ENCODE measurements around the gene ARHGEF17.

ARHGEF17 gene

GRCh38 chr11:73372375-73372993 is 64.4 kb downstream of the ARHGEF17 start:
- H3K4me3 ChIP-seq (ENCODE audit: low read depth, low read length): no peak overlapping the region
- in situ Hi-C loops (cut with HindIII; ENCODE audit: low sequenced_read_pairs): no loop called here
- no peak for DNase-seq (ENCODE audit: low read depth, low spot score)
- peak; percentile 31 for TF ChIP-seq CTCF (IDR thresholded peaks at IDR 0.05; ENCODE audit: low read depth, low read length)

- in situ Hi-C loops (cut with HindIII; ENCODE audit: low sequenced_read_pairs): no loop called here
- H3K4me3 ChIP-seq (ENCODE audit: low read depth, low read length): no peak overlapping the region
- peak; percentile 46 for DNase-seq (ENCODE audit: low read depth, low spot score)
- no peak for TF ChIP-seq CTCF (IDR thresholded peaks at IDR 0.05; ENCODE audit: low read depth, low read length)
These were observed 66.1 kb downstream of the ARHGEF17 start for GRCh38 chr11:73374151-73374550.

GRCh38 chr11:73375830-73376159 is 67.7 kb downstream of the ARHGEF17 start:
- H3K4me3 ChIP-seq (ENCODE audit: low read depth, low read length): no peak overlapping the region
- TF ChIP-seq CTCF (IDR thresholded peaks at IDR 0.05; ENCODE audit: low read depth, low read length): no peak
- in situ Hi-C loops (cut with HindIII; ENCODE audit: low sequenced_read_pairs): no loop called here
- no peak for DNase-seq (ENCODE audit: low read depth, low spot score)

- in situ Hi-C loops (cut with HindIII; ENCODE audit: low sequenced_read_pairs): no loop called here
- H3K4me3 ChIP-seq (ENCODE audit: low read depth, low read length): peak within 1 kb of the TSS; percentile 66
- TF ChIP-seq CTCF (IDR thresholded peaks at IDR 0.05; ENCODE audit: low read depth, low read length): peak; percentile 84
- peak; percentile 90 for DNase-seq (ENCODE audit: low read depth, low spot score)
These were observed 68.2 kb downstream of the ARHGEF17 start, which contains the start of gene RELT for GRCh38 chr11:73376160-73376802. RELT (plus strand) TSS chr11:73376399; CDS start chr11:73389137, 12,738 bp downstream.

- no peak for TF ChIP-seq CTCF (IDR thresholded peaks at IDR 0.05; ENCODE audit: low read depth, low read length)
- in situ Hi-C loops (cut with HindIII; ENCODE audit: low sequenced_read_pairs): no loop called here
- peak overlapping the region; percentile 66 for H3K4me3 ChIP-seq (ENCODE audit: low read depth, low read length)
- peak; percentile 54 for DNase-seq (ENCODE audit: low read depth, low spot score)
These were observed 68.9 kb downstream of the ARHGEF17 start for GRCh38 chr11:73376803-73377629.

GRCh38 chr11:73379189-73379880 is 71.3 kb downstream of the ARHGEF17 start:
- TF ChIP-seq CTCF (IDR thresholded peaks at IDR 0.05; ENCODE audit: low read depth, low read length): no peak
- no peak overlapping the region for H3K4me3 ChIP-seq (ENCODE audit: low read depth, low read length)
- no peak for DNase-seq (ENCODE audit: low read depth, low spot score)
- in situ Hi-C loops (cut with HindIII; ENCODE audit: low sequenced_read_pairs): no loop called here
